IMR-90 (cell line): ENCODE data around the gene PPP2R5B. TPM values are rescaled to one million over a fixed set of nuclear protein-coding genes. Genes with fewer than 3 reads are reported as not detected.

ENCODE experiments used
- ATAC-seq: fragments of 200-7000 bp; cut with Tn5 transposase; 2 replicates; pipeline ENCODE4 v1.9.1; 2020; ENCODE audit warnings: low read depth, mild to moderate bottlenecking, moderate library complexity
- BruUV-seq: library from RNA; stranded (reverse); fragments of 400-500 nt; replicated peaks from 2 replicates; lab custom pipeline; 2021; lab: Mats Ljungman, UMichigan
- CTCF ChIA-PET: fragments of 300-600 bp; formaldehyde crosslinking; extraction: SDS; loops from one replicate; lab custom pipeline; 2021; ENCODE audit warnings: antibody characterized with exemption; lab: Yijun Ruan, JAX
- POLR2A ChIA-PET: fragments of 300-600 bp; sonication (Branson Sonifier 250); formaldehyde crosslinking; loops from one replicate; lab custom pipeline; 2022; ENCODE audit warnings: antibody characterized with exemption; ENCODE audit not compliant: unreplicated experiment; lab: Charles Lee
- DNase-seq: peaks from one replicate; pipeline ENCODE4 v3.0.0; 2013
- H2AFZ ChIP-seq: replicated peaks from 2 replicates; pipeline ENCODE3; 2013; ENCODE audit warnings: low read length, mild to moderate bottlenecking; ENCODE audit not compliant: poor library complexity
- H2AK5ac ChIP-seq: 2 replicates; pipeline ENCODE4 v1.6.1; 2013; ENCODE audit warnings: low read depth, low read length, inconsistent platforms
- H2AK9ac ChIP-seq: replicated peaks from 2 replicates; pipeline ENCODE3; 2013; ENCODE audit warnings: mild to moderate bottlenecking, low read depth, low read length, moderate library complexity; ENCODE audit not compliant: poor library complexity
- H2BK120ac ChIP-seq: 2 replicates; pipeline ENCODE4 v1.6.1; 2013; ENCODE audit warnings: low read depth, low read length, inconsistent platforms
- H2BK15ac ChIP-seq: 3 replicates; pipeline ENCODE4 v1.6.1; 2013; ENCODE audit warnings: low read depth, low read length, inconsistent platforms
- H2BK20ac ChIP-seq: 2 replicates; pipeline ENCODE4 v1.6.1; 2013; ENCODE audit warnings: low read depth, mild to moderate bottlenecking, inconsistent platforms, low read length, moderate library complexity
- H2BK5ac ChIP-seq: 2 replicates; pipeline ENCODE4 v1.6.1; 2013; ENCODE audit warnings: mild to moderate bottlenecking, low read depth, low read length, inconsistent platforms; ENCODE audit not compliant: poor library complexity, severe bottlenecking
- H3K14ac ChIP-seq: replicated peaks from 2 replicates; pipeline ENCODE4 v1.6.1; 2013; ENCODE audit warnings: low read depth, low read length, inconsistent platforms
- H3K18ac ChIP-seq: 2 replicates; pipeline ENCODE4 v1.6.1; 2013; ENCODE audit warnings: low read depth, low read length, control low read depth
- H3K23ac ChIP-seq: 2 replicates; pipeline ENCODE4 v1.6.1; 2013; ENCODE audit warnings: low read depth, low read length, inconsistent platforms
- H3K27ac ChIP-seq: 2 replicates; pipeline ENCODE4 v1.5.1; 2013; ENCODE audit warnings: mild to moderate bottlenecking, control low read depth, low read length; ENCODE audit not compliant: insufficient read depth
- H3K27me3 ChIP-seq: 2 replicates; pipeline ENCODE4 v1.6.1; 2013; ENCODE audit warnings: low read length; ENCODE audit not compliant: control insufficient read depth, insufficient read depth
- H3K36me3 ChIP-seq: 2 replicates; pipeline ENCODE4 v1.6.1; 2013; ENCODE audit warnings: low read length, mixed read lengths; ENCODE audit not compliant: control insufficient read depth, insufficient read depth
- H3K4ac ChIP-seq: 2 replicates; pipeline ENCODE4 v1.6.1; 2013; ENCODE audit warnings: low read depth, low read length, inconsistent platforms
- H3K4me1 ChIP-seq: 2 replicates; pipeline ENCODE4 v1.6.1; 2013; ENCODE audit warnings: low read length, mixed read lengths; ENCODE audit not compliant: control insufficient read depth, insufficient read depth
- H3K4me2 ChIP-seq: 2 replicates; pipeline ENCODE4 v1.6.1; 2013; ENCODE audit warnings: low read depth, mild to moderate bottlenecking, control low read depth, low read length, moderate library complexity
- H3K4me3 ChIP-seq: 2 replicates; pipeline ENCODE4 v1.5.1; 2013; ENCODE audit warnings: low read depth, mild to moderate bottlenecking, control low read depth, low read length, moderate library complexity; ENCODE audit not compliant: insufficient read depth
- H3K56ac ChIP-seq: 2 replicates; pipeline ENCODE4 v1.6.1; 2013; ENCODE audit warnings: low read length, inconsistent platforms; ENCODE audit not compliant: insufficient read depth; ENCODE audit errors: extremely low read depth
- H3K79me1 ChIP-seq, 2 experiments: 2 replicates each; pipeline ENCODE4 v1.6.1; 2013; ENCODE audit warnings: low read length in 2 of 2, inconsistent platforms in 1 of 2, low read depth in 1 of 2
- H3K9ac ChIP-seq: 2 replicates; pipeline ENCODE4 v1.6.1; 2013; ENCODE audit warnings: low read depth, low read length, control low read depth
- H3K9me1 ChIP-seq: 2 replicates; pipeline ENCODE4 v1.6.1; 2013; ENCODE audit warnings: low read length, inconsistent platforms; ENCODE audit not compliant: insufficient read depth
- H3K9me3 ChIP-seq: 2 replicates; pipeline ENCODE4 v1.6.1; 2013; ENCODE audit warnings: low read length; ENCODE audit not compliant: control insufficient read depth, insufficient read depth
- H4K20me1 ChIP-seq: 2 replicates; pipeline ENCODE4 v1.6.1; 2013; ENCODE audit warnings: low read length, inconsistent platforms; ENCODE audit not compliant: insufficient read depth
- H4K5ac ChIP-seq: 2 replicates; pipeline ENCODE4 v1.6.1; 2013; ENCODE audit warnings: mild to moderate bottlenecking, low read depth, low read length, control low read depth
- H4K8ac ChIP-seq, 2 experiments: 2 replicates each; pipeline ENCODE4 v1.6.1; 2013; ENCODE audit warnings: low read depth in 2 of 2, low read length in 2 of 2, control low read depth in 1 of 2, inconsistent platforms in 1 of 2
- H4K91ac ChIP-seq: 2 replicates; pipeline ENCODE4 v1.6.1; 2013; ENCODE audit warnings: low read depth, low read length, inconsistent platforms; ENCODE audit not compliant: insufficient read depth
- BHLHE40 ChIP-seq: fragments of 150-350 bp; IDR thresholded peaks from 2 replicates; pipeline ENCODE4 v1.6.1; 2016; ENCODE audit warnings: mild to moderate bottlenecking, low read depth, low read length
- CEBPB ChIP-seq: IDR thresholded peaks from 2 replicates; pipeline ENCODE4 v1.6.1; 2012; ENCODE audit warnings: low read depth, low read length, improper control_type of control experiment
- CHD1 ChIP-seq: IDR thresholded peaks from 2 replicates; pipeline ENCODE4 v1.6.1; 2012; ENCODE audit warnings: low read depth, low read length, improper control_type of control experiment
- FOS ChIP-seq: fragments of 150-350 bp; IDR thresholded peaks from 2 replicates; pipeline ENCODE4 v1.6.1; 2016; ENCODE audit warnings: low read depth, low read length
- MAFK ChIP-seq: IDR thresholded peaks from 2 replicates; pipeline ENCODE4 v1.6.1; 2012; ENCODE audit warnings: low read depth, low read length, improper control_type of control experiment
- MAZ ChIP-seq: IDR thresholded peaks from 2 replicates; pipeline ENCODE4 v1.6.1; 2012; ENCODE audit warnings: low read depth, mild to moderate bottlenecking, low read length, improper control_type of control experiment, moderate library complexity, borderline replicate concordance
- MXI1 ChIP-seq: IDR thresholded peaks from 2 replicates; pipeline ENCODE4 v1.6.1; 2012; ENCODE audit warnings: low read depth, mild to moderate bottlenecking, low read length, moderate library complexity, borderline replicate concordance
- NFE2L2 ChIP-seq: fragments of 150-350 bp; IDR thresholded peaks from 2 replicates; pipeline ENCODE4 v1.6.1; 2016; ENCODE audit warnings: low read depth, mild to moderate bottlenecking, low read length
- POLR2A ChIP-seq: IDR thresholded peaks from 2 replicates; pipeline ENCODE4 v1.6.1; 2012; ENCODE audit warnings: mild to moderate bottlenecking, low read depth, low read length
- RAD21 ChIP-seq: IDR thresholded peaks from 2 replicates; pipeline ENCODE4 v1.6.1; 2012; ENCODE audit warnings: low read length, improper control_type of control experiment
- RCOR1 ChIP-seq: IDR thresholded peaks from 2 replicates; pipeline ENCODE4 v1.6.1; 2012; ENCODE audit warnings: mild to moderate bottlenecking, low read length, improper control_type of control experiment; ENCODE audit not compliant: insufficient replicate concordance
- RFX5 ChIP-seq: IDR thresholded peaks from 2 replicates; pipeline ENCODE4 v1.8.0; 2012; ENCODE audit warnings: low read depth, mild to moderate bottlenecking, low read length, moderate library complexity
- SMC3 ChIP-seq: fragments of 150-350 bp; IDR thresholded peaks from 2 replicates; pipeline ENCODE4 v1.6.1; 2016; ENCODE audit warnings: low read depth, mild to moderate bottlenecking, antibody characterized with exemption, low read length, moderate library complexity
- WGBS, 2 experiments: methylation state at CpG; one replicate each; pipeline versions ENCODE4 v1.1.5 to v1.1.7; 2013; ENCODE audit warnings: missing lambda C conversion rate in 2 of 2; ENCODE audit not compliant: insufficient read length in 1 of 2; ENCODE audit errors: extremely low coverage in 2 of 2; 5-methylcytosine and 5-hydroxymethylcytosine counted together
- dilution Hi-C: fragments of 300-500 bp; cut with HindIII; formaldehyde crosslinking; loops from one replicate; pipeline ENCODE4 v1.14.3; 2018; ENCODE audit warnings: low sequenced_read_pairs; ENCODE audit not compliant: unreplicated experiment
- in situ Hi-C: fragments of 300-500 bp; cut with MboI; formaldehyde crosslinking; loops from 3 replicates; pipeline ENCODE4 v1.14.3; 2019; ENCODE audit warnings: low sequenced_read_pairs, inconsistent platforms, mixed read lengths
- intact Hi-C: fragments of 100-400 bp; cut with micrococcal nuclease; formaldehyde crosslinking; loops from 2 replicates; pipeline ENCODE4 v1.10.0; 2022
- polyA plus RNA-seq, 3 experiments: library from polyadenylated mRNA; depleted of rRNA; stranded (reverse); fragments of >200 nt; gene quantifications; 2 replicates each; pipeline ENCODE4 v1.2.3, GENCODE V29; 2012; ENCODE audit warnings: low replicate concordance in 1 of 3
- total RNA-seq: library from RNA; depleted of rRNA; stranded (reverse); fragments of >200 nt; gene quantifications from 2 replicates; pipeline ENCODE4 v1.2.3, GENCODE V29; 2012
- TF ChIP-seq, protein P1 (sequence below): conservative IDR thresholded peaks from 2 replicates; pipeline ENCODE4 v1.5.1; 2012; ENCODE audit warnings: mild to moderate bottlenecking, low read depth, low read length, improper control_type of control experiment
- TF ChIP-seq, protein P2 (sequence below): fragments of 150-350 bp; IDR thresholded peaks from 2 replicates; pipeline ENCODE4 v1.6.1; 2017; ENCODE audit warnings: mild to moderate bottlenecking, antibody characterized with exemption, low read length, low read depth
- TF ChIP-seq, protein P3 (sequence below): fragments of 150-350 bp; IDR thresholded peaks from 2 replicates; pipeline ENCODE4 v1.6.1; 2016; ENCODE audit warnings: low read depth, mild to moderate bottlenecking, low read length, moderate library complexity, borderline replicate concordance

The PPP2R5B gene
- total and polyA plus RNA-seq, 2 of the 4 experiments (the other 2 are of a cell fraction) = 6.5 to 23.6 TPM

DNA sequence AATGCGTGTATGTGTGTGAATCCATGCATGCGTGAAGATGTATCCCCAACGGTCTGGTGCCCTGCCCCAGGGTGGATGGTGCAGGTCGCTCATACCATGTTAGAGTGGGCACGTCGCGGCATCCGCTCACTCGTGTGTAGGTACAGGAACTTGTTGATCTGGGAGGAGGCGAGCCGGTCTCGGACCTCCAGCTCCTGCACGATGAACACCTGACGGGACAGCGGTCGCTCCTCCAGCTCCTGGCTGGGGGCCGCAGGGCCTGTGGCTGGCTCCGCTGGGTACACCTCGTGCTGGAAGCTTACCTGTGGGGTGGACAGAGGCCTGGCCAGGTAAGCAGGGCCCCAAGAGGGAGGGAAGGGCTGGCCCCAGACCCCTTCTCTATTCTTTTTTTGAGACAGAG lies 25.9 kb upstream of the PPP2R5B start:
- in situ Hi-C loops = no loop called here
- H3K4me2 ChIP-seq = no peak overlapping the region

More for the DNA sequence above, 25.9 kb upstream of the PPP2R5B start:
- Histone ChIP-seq H3K4me3 (no peak overlapping the region), H3K18ac (no peak overlapping the region), H3K14ac (no peak overlapping the region), H3K56ac (no peak overlapping the region), H3K9me3 (no peaks in the 10 kb centered on the region), H2AK5ac (no peak overlapping the region), H3K4ac (no peak overlapping the region), H2BK5ac (no peak overlapping the region), H4K20me1 (peaks cover 4% of the 10 kb centered on the region; the same call in 1 of the 2 replicates), H3K36me3 (peaks cover 58% of the 10 kb centered on the region), H2BK120ac (no peak overlapping the region), H3K9ac (no peak overlapping the region), H2BK15ac (no peak overlapping the region), H3K79me1 (no peaks in the 10 kb centered on the region), H3K4me1 (no peaks in the 10 kb centered on the region), H4K5ac (no peak overlapping the region), H2AK9ac (peak overlapping the region; percentile 8), H2AFZ (no peak overlapping the region), H4K8ac (no peak overlapping the region), H2BK20ac (no peak overlapping the region), H3K27me3 (no peaks in the 10 kb centered on the region), H3K27ac (no peak overlapping the region), H4K91ac (no peak overlapping the region), H3K23ac (no peak overlapping the region), H3K9me1 (no peaks in the 10 kb centered on the region)
- TF ChIP-seq, protein P1, sequence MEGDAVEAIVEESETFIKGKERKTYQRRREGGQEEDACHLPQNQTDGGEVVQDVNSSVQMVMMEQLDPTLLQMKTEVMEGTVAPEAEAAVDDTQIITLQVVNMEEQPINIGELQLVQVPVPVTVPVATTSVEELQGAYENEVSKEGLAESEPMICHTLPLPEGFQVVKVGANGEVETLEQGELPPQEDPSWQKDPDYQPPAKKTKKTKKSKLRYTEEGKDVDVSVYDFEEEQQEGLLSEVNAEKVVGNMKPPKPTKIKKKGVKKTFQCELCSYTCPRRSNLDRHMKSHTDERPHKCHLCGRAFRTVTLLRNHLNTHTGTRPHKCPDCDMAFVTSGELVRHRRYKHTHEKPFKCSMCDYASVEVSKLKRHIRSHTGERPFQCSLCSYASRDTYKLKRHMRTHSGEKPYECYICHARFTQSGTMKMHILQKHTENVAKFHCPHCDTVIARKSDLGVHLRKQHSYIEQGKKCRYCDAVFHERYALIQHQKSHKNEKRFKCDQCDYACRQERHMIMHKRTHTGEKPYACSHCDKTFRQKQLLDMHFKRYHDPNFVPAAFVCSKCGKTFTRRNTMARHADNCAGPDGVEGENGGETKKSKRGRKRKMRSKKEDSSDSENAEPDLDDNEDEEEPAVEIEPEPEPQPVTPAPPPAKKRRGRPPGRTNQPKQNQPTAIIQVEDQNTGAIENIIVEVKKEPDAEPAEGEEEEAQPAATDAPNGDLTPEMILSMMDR = no peak
- TF ChIP-seq CHD1 (no peak), BHLHE40 (no peak), CEBPB (no peak), POLR2A (no peak), MAZ (no peak), RAD21 (no peak), RCOR1 (no peak), FOS (no peak), RFX5 (no peak), SMC3 (no peak), NFE2L2 (no peak), MAFK (no peak), MXI1 (no peak)
- TF ChIP-seq, protein P2, sequence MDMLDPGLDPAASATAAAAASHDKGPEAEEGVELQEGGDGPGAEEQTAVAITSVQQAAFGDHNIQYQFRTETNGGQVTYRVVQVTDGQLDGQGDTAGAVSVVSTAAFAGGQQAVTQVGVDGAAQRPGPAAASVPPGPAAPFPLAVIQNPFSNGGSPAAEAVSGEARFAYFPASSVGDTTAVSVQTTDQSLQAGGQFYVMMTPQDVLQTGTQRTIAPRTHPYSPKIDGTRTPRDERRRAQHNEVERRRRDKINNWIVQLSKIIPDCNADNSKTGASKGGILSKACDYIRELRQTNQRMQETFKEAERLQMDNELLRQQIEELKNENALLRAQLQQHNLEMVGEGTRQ = no peak
- TF ChIP-seq, protein P3, sequence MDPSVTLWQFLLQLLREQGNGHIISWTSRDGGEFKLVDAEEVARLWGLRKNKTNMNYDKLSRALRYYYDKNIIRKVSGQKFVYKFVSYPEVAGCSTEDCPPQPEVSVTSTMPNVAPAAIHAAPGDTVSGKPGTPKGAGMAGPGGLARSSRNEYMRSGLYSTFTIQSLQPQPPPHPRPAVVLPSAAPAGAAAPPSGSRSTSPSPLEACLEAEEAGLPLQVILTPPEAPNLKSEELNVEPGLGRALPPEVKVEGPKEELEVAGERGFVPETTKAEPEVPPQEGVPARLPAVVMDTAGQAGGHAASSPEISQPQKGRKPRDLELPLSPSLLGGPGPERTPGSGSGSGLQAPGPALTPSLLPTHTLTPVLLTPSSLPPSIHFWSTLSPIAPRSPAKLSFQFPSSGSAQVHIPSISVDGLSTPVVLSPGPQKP = no peak
- no peak for DNase-seq
- POLR2A ChIA-PET = no interaction called here
- dilution Hi-C loops (no loop called here), intact Hi-C loops (no loop called here)
- CTCF ChIA-PET = no interaction called here
- 98% methylated on average over 11 of the region's 19 CpGs; no CpG with 5 or more reads in 1 of the 2 experiments for WGBS, 2 experiments
- ATAC-seq = no peak
- BruUV-seq = no TSS peak
